ENCODE measurements around the gene PPIE. TPM values are rescaled to one million over a fixed set of nuclear protein-coding genes. Genes with fewer than 3 reads are reported as not detected.

The PPIE gene
- total and polyA plus RNA-seq, 3 donors from 2014 or later = 71.5 to 109 (median 82.8) TPM

DNA sequence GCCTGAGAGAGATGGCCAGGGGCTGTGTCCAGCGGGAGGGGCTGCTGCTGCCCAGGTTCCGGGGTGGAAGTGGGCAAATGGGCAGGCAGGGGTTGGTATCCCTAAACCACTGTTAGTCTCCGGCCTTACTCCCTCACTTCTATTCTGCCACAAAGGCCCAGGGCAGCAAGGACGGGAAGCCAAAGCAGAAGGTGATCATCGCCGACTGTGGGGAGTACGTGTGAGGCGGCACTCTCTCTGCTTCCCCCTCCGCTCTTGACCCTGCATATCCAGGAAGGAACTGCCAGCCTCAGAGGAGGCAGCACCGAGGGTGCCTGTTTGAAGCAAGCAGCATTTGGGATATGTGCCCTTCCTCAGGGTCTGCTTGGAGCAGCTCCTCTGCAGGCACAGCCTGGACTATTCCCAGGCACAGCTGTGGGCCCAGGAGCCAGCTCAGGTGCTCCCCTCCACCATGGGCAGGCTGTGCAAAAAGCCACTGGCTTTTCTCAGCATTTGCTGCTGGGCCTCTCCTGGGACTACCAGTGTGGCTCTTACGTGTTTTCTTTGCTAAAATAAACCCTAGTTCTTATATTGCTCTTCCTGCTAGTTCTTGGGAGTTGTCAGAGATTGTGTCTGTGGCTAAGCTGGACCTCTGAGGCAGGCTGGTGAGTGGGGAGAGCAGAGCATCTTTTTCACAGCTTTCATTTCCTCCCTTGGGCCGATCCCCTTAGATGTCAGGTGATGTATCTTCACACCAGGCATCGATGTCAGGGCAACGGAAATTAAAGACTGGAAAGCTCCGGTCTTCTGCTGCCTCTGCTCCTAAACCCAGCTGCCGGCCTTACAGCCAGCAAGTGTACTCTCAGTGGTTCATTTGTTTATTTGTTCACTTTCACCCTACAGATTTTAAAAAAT, 14.7 kb downstream of the PPIE start:
- Histone ChIP-seq H3K9me3 (no peaks in the 10 kb centered on the region), H3K27ac (no peak overlapping the region), H3K4me1 (no peaks in the 10 kb centered on the region), H3K4me3 (no peak overlapping the region), H3K27me3 (no peaks in the 10 kb centered on the region), H3K36me3 (ENCODE audit: low read depth, missing control alignments) (no peaks in the 10 kb centered on the region)
- intact Hi-C loops (cut with DNase I; ENCODE audit: low total_unique reads) = no loop called here
- no peak for DNase-seq
- TF ChIP-seq, protein P1, sequence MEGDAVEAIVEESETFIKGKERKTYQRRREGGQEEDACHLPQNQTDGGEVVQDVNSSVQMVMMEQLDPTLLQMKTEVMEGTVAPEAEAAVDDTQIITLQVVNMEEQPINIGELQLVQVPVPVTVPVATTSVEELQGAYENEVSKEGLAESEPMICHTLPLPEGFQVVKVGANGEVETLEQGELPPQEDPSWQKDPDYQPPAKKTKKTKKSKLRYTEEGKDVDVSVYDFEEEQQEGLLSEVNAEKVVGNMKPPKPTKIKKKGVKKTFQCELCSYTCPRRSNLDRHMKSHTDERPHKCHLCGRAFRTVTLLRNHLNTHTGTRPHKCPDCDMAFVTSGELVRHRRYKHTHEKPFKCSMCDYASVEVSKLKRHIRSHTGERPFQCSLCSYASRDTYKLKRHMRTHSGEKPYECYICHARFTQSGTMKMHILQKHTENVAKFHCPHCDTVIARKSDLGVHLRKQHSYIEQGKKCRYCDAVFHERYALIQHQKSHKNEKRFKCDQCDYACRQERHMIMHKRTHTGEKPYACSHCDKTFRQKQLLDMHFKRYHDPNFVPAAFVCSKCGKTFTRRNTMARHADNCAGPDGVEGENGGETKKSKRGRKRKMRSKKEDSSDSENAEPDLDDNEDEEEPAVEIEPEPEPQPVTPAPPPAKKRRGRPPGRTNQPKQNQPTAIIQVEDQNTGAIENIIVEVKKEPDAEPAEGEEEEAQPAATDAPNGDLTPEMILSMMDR (IDR thresholded peaks at IDR 0.05) = no peak
- no peak for TF ChIP-seq POLR2A (IDR thresholded peaks at IDR 0.05)
- 77 to 83% methylated on average over 7 to 16 of the region's 16 CpGs for WGBS, 2 donors

DNA sequence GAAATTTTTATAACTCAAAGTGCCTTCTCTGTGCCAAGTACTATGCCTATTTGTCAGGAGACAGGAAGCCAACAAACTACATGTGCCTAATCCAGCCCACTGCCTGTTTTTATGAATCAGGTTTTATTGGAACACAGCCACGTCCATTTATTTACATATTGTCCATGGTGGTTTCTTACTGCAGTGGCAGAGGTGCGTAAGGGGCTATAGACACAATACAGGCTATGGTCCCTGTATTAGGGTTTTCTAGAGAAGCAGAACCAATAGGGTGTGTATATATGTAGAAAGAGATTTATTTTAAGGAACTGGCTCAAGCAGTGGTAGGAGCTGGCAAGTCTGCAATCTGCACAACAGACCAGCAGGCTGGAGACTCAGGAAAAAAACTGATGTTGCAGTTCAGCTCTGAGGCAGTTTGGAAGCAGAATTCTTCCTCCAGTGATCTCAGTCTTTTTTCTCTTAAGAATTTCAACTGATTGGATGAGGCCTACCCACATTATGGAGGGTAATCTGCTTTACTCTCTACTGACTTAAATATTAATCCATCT, 15.4 kb downstream of the PPIE start:
- Histone ChIP-seq H3K4me3 (no peak overlapping the region), H3K27me3 (no peaks in the 10 kb centered on the region), H3K27ac (peak overlapping the region in 1 of 2 donors; percentile 12), H3K4me1 (no peaks in the 10 kb centered on the region), H3K36me3 (ENCODE audit: low read depth, missing control alignments) (no peaks in the 10 kb centered on the region), H3K9me3 (no peaks in the 10 kb centered on the region)
- WGBS, 2 donors = 76 to 77% methylated on average over 2 of the region's 2 CpGs
- intact Hi-C loops (cut with DNase I; ENCODE audit: low total_unique reads) = no loop called here
- DNase-seq = no peak
- TF ChIP-seq POLR2A (IDR thresholded peaks at IDR 0.05) = no peak
- TF ChIP-seq, protein P1 (IDR thresholded peaks at IDR 0.05) = no peak

DNA sequence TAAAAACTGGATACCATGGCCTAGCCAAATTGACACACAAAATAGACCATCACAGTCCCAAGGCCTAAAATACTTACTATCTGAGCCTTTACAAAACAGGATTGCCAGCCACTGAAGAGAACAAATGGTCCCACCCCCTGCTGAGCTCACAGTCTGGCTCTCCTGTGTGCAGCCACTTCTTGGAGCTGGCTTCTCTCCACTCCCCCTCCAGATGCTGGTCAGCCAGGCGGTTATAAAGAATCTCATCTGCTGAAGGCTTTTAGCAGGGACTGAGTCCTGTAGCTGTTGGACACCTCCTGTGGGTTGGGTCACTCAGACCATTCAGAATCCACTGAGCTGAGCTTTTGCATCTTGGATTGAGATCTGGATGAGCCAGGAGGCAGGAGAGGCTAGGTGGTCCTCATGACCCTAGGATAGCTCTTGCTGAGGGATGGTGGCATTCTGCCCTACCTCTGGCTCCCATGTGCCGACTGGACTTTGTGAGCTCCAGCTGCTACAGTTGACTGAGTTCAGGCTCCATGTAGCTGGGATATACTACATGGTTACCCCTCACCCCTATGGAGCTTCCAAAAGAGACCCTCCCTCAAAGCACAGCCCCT, 16.3 kb downstream of the PPIE start:
- Histone ChIP-seq H3K27me3 (no peaks in the 10 kb centered on the region), H3K9me3 (no peaks in the 10 kb centered on the region), H3K4me1 (no peaks in the 10 kb centered on the region), H3K4me3 (no peak overlapping the region), H3K27ac (peak overlapping the region in 1 of 2 donors; percentile 12), H3K36me3 (ENCODE audit: low read depth, missing control alignments) (no peaks in the 10 kb centered on the region)
- WGBS, 2 donors = 67 to 72% methylated on average over 1 to 2 of the region's 2 CpGs
- intact Hi-C loops (cut with DNase I; ENCODE audit: low total_unique reads) = no loop called here
- no peak for TF ChIP-seq POLR2A (IDR thresholded peaks at IDR 0.05)
- TF ChIP-seq, protein P1 (IDR thresholded peaks at IDR 0.05) = no peak
- peak; percentile 62 for DNase-seq

DNA sequence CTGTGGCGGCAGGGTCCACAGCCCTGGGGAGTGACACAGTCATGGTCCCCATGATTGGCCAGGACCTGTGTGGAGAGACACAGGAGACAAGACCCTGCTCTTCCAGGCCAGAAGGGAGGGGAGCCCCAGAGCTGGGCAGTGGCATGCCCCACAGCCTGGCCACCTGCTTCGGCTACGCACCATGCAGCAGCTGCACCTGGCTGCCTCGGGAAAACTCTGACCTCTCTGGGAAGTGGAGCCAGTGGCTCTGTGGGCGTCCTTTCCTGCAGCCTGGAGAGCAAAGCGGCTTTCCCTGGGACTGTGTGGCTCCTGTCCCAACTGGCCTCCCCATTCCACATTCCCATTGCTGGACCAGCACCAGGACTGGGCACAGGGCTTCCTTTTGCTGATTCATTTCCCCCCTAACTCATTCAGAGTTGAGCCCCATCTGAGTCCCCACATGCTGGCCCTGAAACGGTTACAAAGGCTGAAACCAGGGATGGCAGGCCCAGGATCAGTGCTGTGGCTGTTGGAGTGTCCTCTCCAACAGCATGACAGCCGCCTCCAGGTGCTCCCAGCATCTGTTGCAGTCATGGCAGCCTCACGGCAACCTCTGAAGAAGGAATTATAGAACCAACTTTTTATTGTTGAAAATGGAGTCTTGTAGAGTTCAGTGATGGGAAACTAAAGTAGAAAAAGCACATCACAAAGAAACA, 17.4 kb downstream of the PPIE start:
- Histone ChIP-seq H3K9me3 (no peaks in the 10 kb centered on the region), H3K4me3 (no peak overlapping the region), H3K27me3 (no peaks in the 10 kb centered on the region), H3K27ac (no peak overlapping the region), H3K36me3 (ENCODE audit: low read depth, missing control alignments) (no peaks in the 10 kb centered on the region), H3K4me1 (no peaks in the 10 kb centered on the region)
- intact Hi-C loops (cut with DNase I; ENCODE audit: low total_unique reads) = no loop called here
- 92 to 93% methylated on average over 5 to 9 of the region's 9 CpGs for WGBS, 2 donors
- TF ChIP-seq, protein P1 (IDR thresholded peaks at IDR 0.05) = no peak
- TF ChIP-seq POLR2A (IDR thresholded peaks at IDR 0.05) = no peak
- DNase-seq = no peak
